DND-41 (cell line): ENCODE measurements around the gene MLLT1.

Source experiments
- ATAC-seq: fragments of 200-7000 bp; cut with Tn5 transposase; 3 replicates; pipeline ENCODE4 v1.9.1; 2021; ENCODE audit warnings: low read depth; ENCODE audit not compliant: insufficient read depth
- DNase-seq: peaks from one replicate; pipeline ENCODE4 v3.0.0-alpha.2; 2020
- H2AFZ ChIP-seq: 2 replicates; pipeline ENCODE4 v1.6.0; 2012; ENCODE audit warnings: low read depth, low read length
- H3K27ac ChIP-seq: 2 replicates; pipeline ENCODE4 v1.5.1; 2012; ENCODE audit warnings: low read length, inconsistent platforms
- H3K27me3 ChIP-seq: fragments of 200-600 bp; sonication (generic); 2 replicates; pipeline ENCODE4 v1.6.0; 2012; ENCODE audit warnings: low read length, mild to moderate bottlenecking, inconsistent platforms; ENCODE audit not compliant: insufficient read depth, poor library complexity
- H3K36me3 ChIP-seq: 2 replicates; pipeline ENCODE4 v1.5.1; 2012; ENCODE audit warnings: low read length, inconsistent platforms; ENCODE audit not compliant: insufficient read depth
- H3K4me1 ChIP-seq: 2 replicates; pipeline ENCODE4 v1.5.1; 2012; ENCODE audit warnings: mild to moderate bottlenecking, low read length; ENCODE audit not compliant: insufficient read depth
- H3K4me2 ChIP-seq: 2 replicates; pipeline ENCODE4 v1.6.0; 2012; ENCODE audit warnings: mild to moderate bottlenecking, moderate library complexity, low read length, inconsistent platforms; ENCODE audit not compliant: insufficient read depth
- H3K4me3 ChIP-seq, 2 experiments: fragments of 200-600 bp in 1 of 2; shearing (Covaris generic) in 1 of 2; 2 replicates each; pipeline ENCODE4 v1.5.1; 2012 to 2016; ENCODE audit warnings: inconsistent platforms in 2 of 2, low read length in 2 of 2, mild to moderate bottlenecking in 2 of 2, low read depth in 1 of 2, moderate library complexity in 1 of 2
- H3K79me2 ChIP-seq: 2 replicates; pipeline ENCODE4 v1.6.0; 2012; ENCODE audit warnings: low read length, inconsistent platforms; ENCODE audit not compliant: insufficient read depth
- H3K9ac ChIP-seq: 2 replicates; pipeline ENCODE4 v1.6.0; 2012; ENCODE audit warnings: low read depth, mild to moderate bottlenecking, inconsistent platforms, low read length, moderate library complexity
- H3K9me3 ChIP-seq: 2 replicates; pipeline ENCODE4 v1.5.1; 2012; ENCODE audit warnings: low read length, moderate library complexity, mild to moderate bottlenecking, inconsistent platforms; ENCODE audit not compliant: insufficient read depth, severe bottlenecking
- H4K20me1 ChIP-seq: 2 replicates; pipeline ENCODE4 v1.6.0; 2012; ENCODE audit warnings: low read length; ENCODE audit not compliant: insufficient read depth
- CTCF ChIP-seq: IDR thresholded peaks from 2 replicates; pipeline ENCODE4 v1.5.1; 2012; ENCODE audit warnings: borderline replicate concordance, low read length, moderate library complexity, mild to moderate bottlenecking; ENCODE audit not compliant: poor library complexity, severe bottlenecking; ENCODE audit errors: extremely low read depth
- EZH2 ChIP-seq: IDR thresholded peaks from 3 replicates; pipeline ENCODE4 v1.6.1; 2012; ENCODE audit warnings: borderline replicate concordance, low read depth, mild to moderate bottlenecking, moderate library complexity, low read length, inconsistent platforms; ENCODE audit not compliant: severe bottlenecking

Gene MLLT1

GRCh38 chr19:6196361-6196760, 83.4 kb downstream of the MLLT1 start:
- peaks cover 34% of the 10 kb centered on the region for H3K79me2 ChIP-seq
- peaks cover 29% of the 10 kb centered on the region for H3K4me1 ChIP-seq
- TF ChIP-seq EZH2 (no peak), CTCF (no peak)
- no peak overlapping the region for H3K4me3 ChIP-seq
- no peak overlapping the region for H2AFZ ChIP-seq
- H4K20me1 ChIP-seq, result 0 out of 2 replicates have a peak, but pooled peaks cover 3% of the 10 kb centered on the region
- DNase-seq (no peak), ATAC-seq (no peak)
- H3K9me3 ChIP-seq, result no peaks in the 10 kb centered on the region
- H3K27me3 ChIP-seq, result no peaks in the 10 kb centered on the region
- no peak overlapping the region for H3K9ac ChIP-seq
- H3K36me3 ChIP-seq, result peaks cover 8% of the 10 kb centered on the region; the same call in 1 of the 2 replicates
- H3K27ac ChIP-seq, result no peak overlapping the region
- 0 out of 2 replicates have a peak overlapping the region, but pooled peaks have one; percentile 15 for H3K4me2 ChIP-seq

GRCh38 chr19:6188811-6189210, 91.0 kb downstream of the MLLT1 start:
- Histone ChIP-seq H3K4me3 (no peak overlapping the region), H3K9me3 (no peaks in the 10 kb centered on the region), H3K4me2 (no peak overlapping the region), H3K9ac (no peak overlapping the region), H3K27ac (no peak overlapping the region), H4K20me1 (no peaks in the 10 kb centered on the region), H3K79me2 (0 out of 2 replicates have a peak, but pooled peaks cover under 1% of the 10 kb centered on the region), H3K27me3 (no peaks in the 10 kb centered on the region), H3K36me3 (peaks cover 6% of the 10 kb centered on the region; the same call in 1 of the 2 replicates), H2AFZ (no peak overlapping the region), H3K4me1 (no peaks in the 10 kb centered on the region)
- ATAC-seq (no peak), DNase-seq (no peak)
- no peak for TF ChIP-seq CTCF
- TF ChIP-seq EZH2, result no peak

GRCh38 chr19:6187374-6187773, 92.4 kb downstream of the MLLT1 start:
- Histone ChIP-seq H3K36me3 (peaks cover 2% of the 10 kb centered on the region; the same call in 1 of the 2 replicates), H3K4me3 (no peak overlapping the region), H3K27ac (no peak overlapping the region), H3K4me2 (no peak overlapping the region), H4K20me1 (no peaks in the 10 kb centered on the region), H2AFZ (no peak overlapping the region), H3K79me2 (no peaks in the 10 kb centered on the region), H3K4me1 (no peaks in the 10 kb centered on the region), H3K9ac (no peak overlapping the region), H3K9me3 (no peaks in the 10 kb centered on the region), H3K27me3 (peaks cover 5% of the 10 kb centered on the region)
- TF ChIP-seq EZH2, result no peak
- no peak for TF ChIP-seq CTCF
- ATAC-seq (no peak), DNase-seq (no peak)
